GM23338 (cell line): Measurements from ENCODE around the gene IMMP2L. TPM values are rescaled to one million over a fixed set of nuclear protein-coding genes. Genes with fewer than 3 reads are reported as not detected.

Experiments
- ATAC-seq: fragments of 200-7000 bp; cut with Tn5 transposase; 3 replicates; pipeline ENCODE4 v1.9.1; 2020
- DNase-seq: peaks from one replicate; pipeline ENCODE4 v3.0.0-alpha.2; 2015; ENCODE audit warnings: low spot score
- H2AFZ ChIP-seq: fragments of 200-600 bp; sonication (generic); 2 replicates; pipeline ENCODE4 v1.8.0; 2016; ENCODE audit warnings: antibody characterized with exemption, mild to moderate bottlenecking, moderate library complexity
- H3F3A ChIP-seq: fragments of 200-600 bp; sonication (generic); replicated peaks from 2 replicates; pipeline ENCODE4 v1.8.0; 2017; ENCODE audit warnings: antibody characterized with exemption, mixed run types, low read depth
- H3K27ac ChIP-seq: fragments of 200-600 bp; sonication (generic); 2 replicates; pipeline ENCODE4 v1.6.1; 2016; ENCODE audit warnings: low read depth
- H3K27me3 ChIP-seq: fragments of 200-600 bp; sonication (generic); 2 replicates; pipeline ENCODE4 v1.8.0; 2016; ENCODE audit warnings: mild to moderate bottlenecking, mixed run types, moderate library complexity; ENCODE audit not compliant: insufficient read depth
- H3K36me3 ChIP-seq: fragments of 200-600 bp; sonication (generic); 2 replicates; pipeline ENCODE4 v1.8.0; 2016; ENCODE audit warnings: mild to moderate bottlenecking; ENCODE audit not compliant: insufficient read depth
- H3K4me1 ChIP-seq: fragments of 200-600 bp; sonication (generic); 2 replicates; pipeline ENCODE4 v1.8.0; 2016; ENCODE audit warnings: mild to moderate bottlenecking, moderate library complexity; ENCODE audit not compliant: insufficient read depth
- H3K4me2 ChIP-seq: fragments of 200-600 bp; sonication (generic); 2 replicates; pipeline ENCODE4 v1.7.1; 2017; ENCODE audit warnings: mixed run types
- H3K4me3 ChIP-seq: fragments of 200-600 bp; sonication (generic); 2 replicates; pipeline ENCODE4 v1.6.1; 2016; ENCODE audit warnings: mixed run types
- H3K79me2 ChIP-seq: fragments of 200-600 bp; sonication (generic); replicated peaks from 2 replicates; pipeline ENCODE4 v1.8.0; 2017; ENCODE audit warnings: mild to moderate bottlenecking; ENCODE audit not compliant: insufficient read depth
- H3K9me2 ChIP-seq: fragments of 200-600 bp; sonication (generic); 2 replicates; pipeline ENCODE4 v1.8.0; 2017; ENCODE audit not compliant: insufficient read depth
- H4K20me1 ChIP-seq: fragments of 200-600 bp; sonication (generic); replicated peaks from 2 replicates; pipeline ENCODE4 v1.8.0; 2017; ENCODE audit warnings: mild to moderate bottlenecking; ENCODE audit not compliant: insufficient read depth
- H3K27ac Mint-ChIP-seq: 2 replicates; pipeline ENCODE4 v1.8.0; 2020; ENCODE audit warnings: inconsistent platforms, mild to moderate bottlenecking, moderate library complexity, mixed read lengths
- H3K27me3 Mint-ChIP-seq: 3 replicates; pipeline ENCODE4 v1.8.0; 2022; ENCODE audit warnings: low read depth, mild to moderate bottlenecking, moderate library complexity, mixed read lengths, inconsistent platforms; ENCODE audit not compliant: insufficient read depth, poor library complexity
- H3K36me3 Mint-ChIP-seq: 3 replicates; pipeline ENCODE4 v1.8.0; 2021; ENCODE audit warnings: low read depth, mild to moderate bottlenecking, inconsistent platforms, moderate library complexity, mixed read lengths
- H3K4me1 Mint-ChIP-seq: 3 replicates; pipeline ENCODE4 v1.8.0; 2020; ENCODE audit warnings: mild to moderate bottlenecking, inconsistent platforms, mixed read lengths
- H3K4me3 Mint-ChIP-seq: 3 replicates; pipeline ENCODE4 v1.8.0; 2021; ENCODE audit warnings: moderate library complexity, mild to moderate bottlenecking, inconsistent platforms, mixed read lengths
- H3K9me3 Mint-ChIP-seq: 3 replicates; pipeline ENCODE4 v1.8.0; 2020; ENCODE audit warnings: moderate library complexity, mild to moderate bottlenecking, inconsistent platforms, mixed read lengths
- CREB1 ChIP-seq: fragments of 250-450 bp; sonication (Bioruptor Pico); IDR thresholded peaks from 2 replicates; pipeline ENCODE4 v1.5.0; 2020; ENCODE audit warnings: low read depth, mild to moderate bottlenecking, moderate library complexity
- CTCF ChIP-seq, 2 experiments: fragments of 200-600 bp in 1 of 2; sonication (generic) in 1 of 2; conservative IDR thresholded peaks; 2 replicates each; pipeline versions ENCODE4 v1.5.1 to v1.6.1; 2016 to 2017; ENCODE audit warnings: antibody characterized with exemption in 2 of 2, low read depth in 2 of 2, mild to moderate bottlenecking in 2 of 2, moderate library complexity in 1 of 2
- ETS1 ChIP-seq: IDR thresholded peaks from 2 replicates; pipeline ENCODE4 v1.6.1; 2016; ENCODE audit warnings: antibody characterized with exemption
- EZH2 ChIP-seq: fragments of 200-600 bp; sonication (generic); IDR thresholded peaks from one replicate; pipeline ENCODE4 v1.8.0; 2017; ENCODE audit warnings: antibody characterized with exemption, mild to moderate bottlenecking, low read depth; ENCODE audit not compliant: unreplicated experiment
- EZH2phosphoT487 ChIP-seq: fragments of 200-600 bp; sonication (generic); IDR thresholded peaks from one replicate; pipeline ENCODE4 v1.8.1; 2018; ENCODE audit warnings: antibody characterized with exemption; ENCODE audit not compliant: unreplicated experiment
- JUNB ChIP-seq: IDR thresholded peaks from one replicate; pipeline ENCODE4 v1.6.1; 2016; ENCODE audit warnings: antibody characterized with exemption; ENCODE audit not compliant: unreplicated experiment
- NANOG ChIP-seq: IDR thresholded peaks from 2 replicates; pipeline ENCODE4 v1.6.1; 2016; ENCODE audit warnings: antibody characterized with exemption, borderline replicate concordance
- POLR2AphosphoS5 ChIP-seq: IDR thresholded peaks from 2 replicates; pipeline ENCODE4 v1.6.1; 2016; ENCODE audit warnings: antibody characterized with exemption, low read depth
- REST ChIP-seq: IDR thresholded peaks from one replicate; pipeline ENCODE4 v1.6.1; 2018; ENCODE audit warnings: antibody characterized with exemption; ENCODE audit not compliant: unreplicated experiment
- STAT1 ChIP-seq: IDR thresholded peaks from one replicate; pipeline ENCODE4 v1.6.1; 2016; ENCODE audit warnings: antibody characterized with exemption; ENCODE audit not compliant: unreplicated experiment
- ZNF114 ChIP-seq: fragments of 250-450 bp; sonication (Bioruptor Pico); IDR thresholded peaks from 2 replicates; pipeline ENCODE4 v1.5.0; 2020; ENCODE audit warnings: mild to moderate bottlenecking, moderate library complexity
- ZNF331 ChIP-seq: fragments of 250-450 bp; sonication (Bioruptor Pico); IDR thresholded peaks from 2 replicates; pipeline ENCODE4 v1.5.0; 2020; ENCODE audit warnings: low read depth, mild to moderate bottlenecking, moderate library complexity
- ZNF462 ChIP-seq: fragments of 250-450 bp; sonication (Bioruptor Pico); IDR thresholded peaks from 2 replicates; pipeline ENCODE4 v1.5.0; 2020; ENCODE audit warnings: mild to moderate bottlenecking, moderate library complexity
- polyA plus RNA-seq: library from polyadenylated mRNA; unstranded; fragments of >200 nt; fragmentation: Nextera tagmentation; extraction: Ambion mirVana; gene quantifications from 2 replicates; pipeline ENCODE4 v1.2.1, GENCODE V29; 2016
- total RNA-seq: library from RNA; depleted of rRNA; stranded (reverse); fragments of >200 nt; shearing (Covaris generic); gene quantifications from 2 replicates; pipeline ENCODE4 v1.2.3, GENCODE V29; 2014

IMMP2L gene
- total and polyA plus RNA-seq, 2 experiments from 2014 or later, result 7.3 to 14.0 TPM

- Histone ChIP-seq H2AFZ (no peak overlapping the region), H3K9me2 (no peaks in the 10 kb centered on the region; the same call in 1 of the 2 replicates), H3K27ac (no peak overlapping the region), H3K27me3 (no peaks in the 10 kb centered on the region), H3K4me3 (no peak overlapping the region), H3F3A (no peaks in the 10 kb centered on the region), H3K4me2 (no peak overlapping the region), H3K36me3 (no peaks in the 10 kb centered on the region; the same call in 1 of the 2 replicates), H3K79me2 (no peaks in the 10 kb centered on the region), H4K20me1 (no peaks in the 10 kb centered on the region), H3K4me1 (0 out of 2 replicates have a peak, but pooled peaks cover 3% of the 10 kb centered on the region)
- H3K9me3 Mint-ChIP-seq, result no peaks in the 10 kb centered on the region; the same call in 2 of the 3 replicates
- no peaks in the 10 kb centered on the region for H3K36me3 Mint-ChIP-seq
- H3K27me3 Mint-ChIP-seq, result no peaks in the 10 kb centered on the region
- H3K27ac Mint-ChIP-seq, result no peak overlapping the region
- DNase-seq (no peak), ATAC-seq (no peak)
- TF ChIP-seq JUNB, result no peak
- no peak for TF ChIP-seq ZNF114 (CRISPR knock-in tag)
- TF ChIP-seq CREB1 (CRISPR knock-in tag), result no peak
- no peak for TF ChIP-seq ZNF331 (CRISPR knock-in tag)
- TF ChIP-seq EZH2phosphoT487, result no peak
- TF ChIP-seq EZH2, result no peak
- no peak for TF ChIP-seq POLR2AphosphoS5
- no peak for TF ChIP-seq CTCF (conservative IDR thresholded peaks at IDR 0.05; ENCODE audit: low read depth in 2 of 2)
- no peak for TF ChIP-seq REST
- TF ChIP-seq ZNF462, result no peak
- no peak for TF ChIP-seq STAT1
- TF ChIP-seq NANOG, result no peak
- no peak for TF ChIP-seq ETS1
- H3K4me3 Mint-ChIP-seq, result no peak overlapping the region
- peaks cover 8% of the 10 kb centered on the region; the same call in 2 of the 3 replicates for H3K4me1 Mint-ChIP-seq
Observed at GRCh38 chr7:110891197-110891596, 671.1 kb downstream of the IMMP2L start.
